ENCODE results near the gene HOXA13.

The HOXA13 gene

GRCh38 chr7:27146491-27147198, 53.2 kb downstream of the HOXA13 start:
- peak in 1 of 3 experiments; percentile 44 for DNase-seq

- DNase-seq: no peak
These were observed 53.9 kb downstream of the HOXA13 start for GRCh38 chr7:27145914-27146412.

DNA sequence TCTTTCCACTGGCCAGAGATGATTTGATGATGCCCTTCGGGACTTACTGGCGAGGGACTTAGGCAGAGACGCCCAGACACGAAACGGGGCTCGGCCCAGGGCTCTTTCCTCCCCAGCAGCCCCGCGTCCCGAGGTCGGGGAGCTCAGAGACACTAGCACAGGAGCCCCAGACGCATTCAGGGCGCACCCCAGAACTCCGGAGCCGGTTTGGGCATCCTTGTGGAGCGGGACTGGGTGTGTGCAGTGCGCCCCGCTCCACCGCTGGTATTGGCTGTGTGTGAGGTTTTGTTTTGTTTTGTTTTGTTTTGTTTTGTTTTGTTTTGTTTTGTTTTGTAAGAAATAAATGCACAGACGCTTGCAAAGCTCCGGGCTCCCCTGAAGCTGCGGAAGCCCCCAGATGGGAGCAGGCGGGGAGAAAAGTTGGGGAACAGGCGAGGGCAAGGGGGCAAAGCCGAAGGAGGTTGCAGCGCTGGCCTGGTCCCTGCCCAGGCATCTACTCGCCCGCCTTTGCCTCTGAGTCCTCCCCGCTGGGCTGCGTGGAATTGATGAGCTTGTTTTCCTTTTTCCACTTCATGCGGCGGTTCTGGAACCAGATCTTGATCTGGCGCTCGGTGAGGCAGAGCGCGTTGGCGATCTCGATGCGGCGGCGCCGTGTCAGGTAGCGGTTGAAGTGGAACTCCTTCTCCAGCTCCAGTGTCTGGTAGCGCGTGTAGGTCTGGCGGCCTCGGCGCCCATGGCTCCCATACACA, 54.6 kb downstream of the HOXA13 start:
- no peak for DNase-seq

DNA sequence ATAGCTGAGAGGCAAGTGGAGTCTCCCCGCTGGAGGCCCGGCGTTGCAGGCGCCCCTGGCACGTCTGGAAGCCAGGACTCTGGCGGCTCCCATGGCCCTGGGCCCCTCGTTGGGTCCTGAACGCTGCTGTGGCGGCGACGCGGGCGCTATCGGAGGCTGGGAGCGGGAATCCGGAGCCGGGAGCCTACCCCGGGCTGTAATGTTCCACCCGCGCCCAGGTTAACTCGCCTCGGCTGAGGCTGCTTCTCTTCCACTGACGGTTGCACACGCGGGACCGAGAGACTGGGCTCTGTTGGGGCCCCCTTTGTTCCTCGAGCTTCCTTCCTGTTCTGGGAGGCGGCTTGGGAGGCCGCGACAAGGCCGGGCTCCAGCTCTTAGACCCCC, 55.1 kb downstream of the HOXA13 start:
- no peak for DNase-seq

Data from NCI-H1417 (cell line).